Heart left ventricle (tissue), 16 donors: ENCODE data around the gene SLC9A7. TPM values are rescaled to one million over a fixed set of nuclear protein-coding genes. Genes with fewer than 3 reads are reported as not detected.
A peak's percentile ranks its signal among the peaks of the same experiment; 100 is the strongest.
"Not testable (repeated sequence)": the region's sequence is repeated elsewhere in the genome, so short reads cannot be mapped to it uniquely, and the experiment has no call there.

Experiments
- ATAC-seq, 4 donors: fragments of 200-7000 bp; cut with Tn5 transposase; one replicate each; pipeline ENCODE4 v1.9.1; 2020 to 2022; ENCODE audit warnings: moderate library complexity in 4 of 4, mild to moderate bottlenecking in 3 of 4, moderate number of reproducible peaks in 1 of 4
- DNase-seq, 5 donors: peaks; one replicate each; pipeline ENCODE4 v3.0.0-alpha.2; 2020
- H3K27ac ChIP-seq, 12 donors: fragments of 200-600 bp; sonication (generic) in 4 of 12; one replicate each; pipeline versions ENCODE4 v1.5.0 to v1.8.0; 2016 to 2022; ENCODE audit warnings: mild to moderate bottlenecking in 2 of 12
- H3K27me3 ChIP-seq, 9 donors: fragments of 200-600 bp; sonication (generic) in 2 of 9; one replicate each; pipeline versions ENCODE4 v1.5.1 to v1.8.0; 2016 to 2022; ENCODE audit warnings: mild to moderate bottlenecking in 3 of 9
- H3K36me3 ChIP-seq, 9 donors: fragments of 200-600 bp; sonication (generic) in 2 of 9; one replicate each; pipeline versions ENCODE4 v1.5.0 to v1.8.0; 2018 to 2022; ENCODE audit warnings: mild to moderate bottlenecking in 2 of 9
- H3K4me1 ChIP-seq, 12 donors: fragments of 200-600 bp; sonication (generic) in 4 of 12; one replicate each; pipeline versions ENCODE4 v1.5.0 to v1.8.0; 2016 to 2022; ENCODE audit warnings: mild to moderate bottlenecking in 3 of 12
- H3K4me3 ChIP-seq, 12 donors: fragments of 200-600 bp; sonication (generic) in 4 of 12; one replicate each; pipeline versions ENCODE4 v1.5.0 to v1.8.0; 2017 to 2022; ENCODE audit warnings: mild to moderate bottlenecking in 9 of 12, moderate library complexity in 4 of 12
- H3K9me3 ChIP-seq, 12 donors: fragments of 200-600 bp; sonication (generic) in 4 of 12; one replicate each; pipeline versions ENCODE4 v1.5.0 to v1.8.0; 2016 to 2022; ENCODE audit warnings: mild to moderate bottlenecking in 1 of 12
- POLR2A ChIP-seq, 2 donors: fragments of 450-650 bp; IDR thresholded peaks; one replicate each; pipeline ENCODE4 v1.6.1; 2017; ENCODE audit warnings: antibody characterized with exemption in 2 of 2, mild to moderate bottlenecking in 2 of 2, moderate library complexity in 2 of 2
- WGBS, 4 donors: extraction: QIAGEN DNeasy Blood & Tissue Kit in 2 of 4; methylation state at CpG; one replicate each; pipeline versions ENCODE4 v1.1.5 to v1.1.7; 2013 to 2018; 5-methylcytosine and 5-hydroxymethylcytosine counted together
- intact Hi-C, 10 donors: fragments of 100-400 bp; cut with DNase I; formaldehyde crosslinking; loops; one replicate each; pipeline versions ENCODE4 v1.11.1 to v1.14.2; 2022
- polyA plus RNA-seq, 2 donors: library from polyadenylated mRNA; stranded (reverse); fragments of 200-250 nt; gene quantifications; one replicate each; pipeline ENCODE4 v1.2.3, GENCODE V29; 2013
- total RNA-seq, 9 donors: library from RNA; depleted of rRNA in 2 of 9; stranded (reverse); fragments of >200 nt in 2 of 9; fragmentation: NEBNext Ultra II Directional in 3 of 9; extraction: Animal tissue kit (Norgen Biotek cat#: 25700) in 3 of 9; gene quantifications; one replicate each; pipeline versions ENCODE4 v1.1.0 to v1.2.4, GENCODE V29; 2016 to 2023
- TF ChIP-seq, protein P1 (sequence below), 12 donors: fragments of 200-600 bp; sonication (generic) in 4 of 12; IDR thresholded peaks; one replicate each; pipeline versions ENCODE4 v1.5.0 to v1.8.0; 2018 to 2022; ENCODE audit warnings: antibody characterized with exemption in 12 of 12, mild to moderate bottlenecking in 5 of 12
- donor health status: ischemic (EF 13 %, LVEDD 7.1; RV severe dilation, severe dysfunction).
- donor health status: healthy with polysubstance abuse.
- donor health status: DM: no; HTN: yes; CAD: no.
- donor health status: DM: no; HTN: no; CAD: no.
- donor health status: ischemic (EF 25% LVEDD 6.9; RV normal size, moderate dysfunction).
- donor health status: ischemic (EF 25% LVEDD 5.7; RV mildly dilated, moderate dysfunction).
- donor health status: healthy.
- donor health status: DM: yes; HTN: yes; CAD: no.
- donor health status: ischemic (EF 35%, LVEDD 5.7; RV mildly dilated, moderate dysfunction).
- donor health status: nonischemic (EF 11% LVEDD 7.7; RV severe dilation, severe dysfunction).
- donor health status: DM: yes; HTN: yes; CAD: no.
- donor health status: PGD.
- donor health status: ischemic (EF 29% LVEDD 5.4; RV normal size, mild dysfunction).
- donor health status: nonischemic (EF 23%, LVEDD 6.1; RV moderate dilation, normal function).

The SLC9A7 gene
- total and polyA plus RNA-seq, 11 donors, result 0.46 to 8.6 (median 2.3) TPM

DNA sequence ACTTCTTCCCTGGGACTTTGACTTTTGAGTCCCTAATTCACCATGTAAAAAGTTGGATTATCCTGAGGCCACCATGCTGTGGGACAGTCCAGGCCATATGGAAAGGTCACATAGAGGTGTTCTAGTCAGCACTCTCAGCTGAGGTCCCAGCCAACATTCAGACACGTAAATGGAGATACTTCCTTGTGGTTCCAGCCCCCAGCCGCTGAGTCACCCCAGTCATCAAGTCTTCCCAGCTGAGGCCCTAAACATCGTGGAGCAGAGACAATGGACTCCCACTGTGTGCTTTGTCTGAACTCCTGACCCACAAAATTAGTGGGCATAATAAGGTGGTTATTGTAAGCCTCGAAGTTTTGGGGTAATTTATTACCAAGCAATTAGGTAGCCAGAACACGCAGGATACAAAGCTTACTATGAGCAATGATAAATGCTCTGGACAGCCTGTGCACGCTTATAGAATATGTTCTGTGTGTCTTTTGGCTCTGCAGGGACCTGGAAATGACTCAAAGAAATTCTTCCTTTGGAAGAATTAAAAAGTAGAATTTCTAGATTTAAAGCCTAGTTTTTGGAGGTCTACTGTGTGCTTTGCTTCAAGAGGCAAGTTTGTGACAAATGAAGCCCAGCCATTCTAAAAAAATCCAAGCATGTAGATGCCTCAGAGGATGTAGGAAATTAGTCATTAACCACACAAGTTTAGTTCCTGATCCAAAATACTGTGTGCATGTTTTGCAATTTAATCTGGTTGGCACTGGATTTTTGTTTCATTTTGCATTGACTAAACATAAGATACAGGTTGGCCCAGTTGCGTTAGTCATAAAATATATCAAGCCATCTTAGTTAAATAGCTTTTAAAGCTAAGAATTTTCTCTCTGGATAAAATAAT, 33.2 kb upstream of the SLC9A7 start:
- Histone ChIP-seq H3K27me3 (no peaks in the 10 kb centered on the region), H3K4me3 (peak overlapping the region in 1 of 12 donors; percentile 2), H3K4me1 (peaks cover 0 to 19% (median 0%) of the 10 kb centered on the region in 12 donors), H3K36me3 (no peaks in the 10 kb centered on the region), H3K27ac (peak overlapping the region in 1 of 12 donors; percentile 76), H3K9me3 (no peaks in the 10 kb centered on the region)
- no peak for TF ChIP-seq POLR2A (IDR thresholded peaks at IDR 0.05)
- TF ChIP-seq, protein P1, sequence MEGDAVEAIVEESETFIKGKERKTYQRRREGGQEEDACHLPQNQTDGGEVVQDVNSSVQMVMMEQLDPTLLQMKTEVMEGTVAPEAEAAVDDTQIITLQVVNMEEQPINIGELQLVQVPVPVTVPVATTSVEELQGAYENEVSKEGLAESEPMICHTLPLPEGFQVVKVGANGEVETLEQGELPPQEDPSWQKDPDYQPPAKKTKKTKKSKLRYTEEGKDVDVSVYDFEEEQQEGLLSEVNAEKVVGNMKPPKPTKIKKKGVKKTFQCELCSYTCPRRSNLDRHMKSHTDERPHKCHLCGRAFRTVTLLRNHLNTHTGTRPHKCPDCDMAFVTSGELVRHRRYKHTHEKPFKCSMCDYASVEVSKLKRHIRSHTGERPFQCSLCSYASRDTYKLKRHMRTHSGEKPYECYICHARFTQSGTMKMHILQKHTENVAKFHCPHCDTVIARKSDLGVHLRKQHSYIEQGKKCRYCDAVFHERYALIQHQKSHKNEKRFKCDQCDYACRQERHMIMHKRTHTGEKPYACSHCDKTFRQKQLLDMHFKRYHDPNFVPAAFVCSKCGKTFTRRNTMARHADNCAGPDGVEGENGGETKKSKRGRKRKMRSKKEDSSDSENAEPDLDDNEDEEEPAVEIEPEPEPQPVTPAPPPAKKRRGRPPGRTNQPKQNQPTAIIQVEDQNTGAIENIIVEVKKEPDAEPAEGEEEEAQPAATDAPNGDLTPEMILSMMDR (IDR thresholded peaks at IDR 0.05), result no peak
- peak in 3 of 4 donors; percentile 48 to 61 (median 50) for ATAC-seq
- WGBS, 4 donors, result 41 to 66% (median 60%) methylated on average over 7 of the region's 7 CpGs
- DNase-seq, result no peak
- intact Hi-C loops, result loop anchor here in 3 of 10 donors (5.0 to 10.0 kb wide), 2 partner anchors 35 to 237 kb away; partner anchors contain the start of gene SLC9A7 (in 1 of the 3)

DNA sequence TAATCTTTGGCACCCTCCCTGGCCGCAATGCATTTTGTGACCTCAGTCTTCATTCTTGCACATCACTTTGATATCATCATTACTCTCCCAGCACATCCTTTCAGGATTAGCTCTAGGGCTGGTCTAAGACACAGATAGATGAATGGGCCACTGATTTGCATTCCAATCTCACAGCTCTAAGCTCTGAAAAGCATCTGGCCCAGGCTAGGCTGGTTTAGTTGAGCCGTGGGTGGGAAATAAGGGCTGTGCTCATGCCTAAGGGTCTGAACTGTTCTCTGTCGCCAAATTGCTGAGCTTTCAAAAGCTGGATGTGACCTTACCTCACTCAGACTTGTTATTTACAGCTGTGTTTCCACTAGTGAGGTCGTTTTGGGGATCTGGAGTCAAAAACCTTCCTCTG, 30.0 kb upstream of the SLC9A7 start:
- ATAC-seq (no peak), DNase-seq (no peak)
- Histone ChIP-seq H3K4me1 (peaks cover 0 to 19% (median 0%) of the 10 kb centered on the region in 12 donors), H3K27me3 (no peaks in the 10 kb centered on the region), H3K9me3 (no peaks in the 10 kb centered on the region), H3K27ac (no peak overlapping the region), H3K4me3 (no peak overlapping the region), H3K36me3 (no peaks in the 10 kb centered on the region)
- intact Hi-C loops, result no loop called here
- 45 to 58% (median 52%) methylated on average over 4 of the region's 4 CpGs for WGBS, 4 donors
- TF ChIP-seq, protein P1 (IDR thresholded peaks at IDR 0.05), result no peak
- TF ChIP-seq POLR2A (IDR thresholded peaks at IDR 0.05), result no peak

DNA sequence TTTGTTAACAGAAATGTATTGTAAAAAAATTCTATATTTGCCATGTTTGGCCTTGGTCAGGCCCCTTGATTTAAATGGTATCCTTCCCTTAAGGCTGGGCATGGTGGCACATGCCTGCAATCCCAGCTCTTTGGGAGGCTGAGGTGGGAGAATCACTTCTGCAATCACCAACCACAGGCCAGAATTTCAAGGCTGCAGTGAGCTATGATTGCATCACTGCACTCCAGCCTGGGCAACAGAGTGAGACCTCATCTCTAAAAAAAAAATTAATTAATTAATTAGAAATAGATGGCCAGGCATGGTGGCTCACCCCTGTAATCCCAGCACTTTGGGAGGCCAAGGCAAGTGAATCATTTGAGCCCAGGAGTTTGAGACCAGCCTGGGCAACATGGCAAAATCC, 25.5 kb upstream of the SLC9A7 start:
- H3K36me3 ChIP-seq, H3K9me3 ChIP-seq, DNase-seq, H3K27ac ChIP-seq, H3K27me3 ChIP-seq, intact Hi-C loops, H3K4me1 ChIP-seq, ATAC-seq, H3K4me3 ChIP-seq: not testable (repeated sequence)

DNA sequence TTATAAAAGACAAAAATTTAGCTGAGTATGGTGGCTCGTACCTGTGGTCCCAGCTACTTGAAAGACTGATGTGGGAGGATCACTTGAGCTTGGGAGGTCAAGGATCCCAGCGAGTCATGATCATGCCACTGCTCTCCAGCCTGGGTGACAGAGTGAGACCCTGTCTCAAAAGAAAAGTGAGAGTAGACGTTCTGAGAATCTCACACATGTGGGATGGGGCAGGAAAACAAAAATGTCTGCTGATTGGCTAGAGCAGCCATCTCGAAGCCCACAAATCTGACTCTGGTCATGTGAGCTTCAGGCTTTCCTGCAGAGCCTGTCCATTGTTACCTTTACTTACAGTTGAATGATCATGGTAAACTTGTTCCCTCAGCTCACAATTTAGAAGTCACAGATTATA, 23.1 kb upstream of the SLC9A7 start:
- no peak for TF ChIP-seq POLR2A (IDR thresholded peaks at IDR 0.05)
- TF ChIP-seq, protein P1 (IDR thresholded peaks at IDR 0.05), result no peak
- Histone ChIP-seq H3K27ac (no peak overlapping the region), H3K9me3 (no peaks in the 10 kb centered on the region), H3K27me3 (peaks cover 0 to 6% (median 0%) of the 10 kb centered on the region in 9 donors), H3K4me1 (no peaks in the 10 kb centered on the region), H3K4me3 (no peak overlapping the region), H3K36me3 (no peaks in the 10 kb centered on the region)
- intact Hi-C loops, result no loop called here
- WGBS, 4 donors, result 52 to 80% (median 67%) methylated on average over 4 of the region's 4 CpGs
- ATAC-seq (no peak), DNase-seq (no peak)
